ENCODE measurements around the gene DSE. TPM values are rescaled to one million over a fixed set of nuclear protein-coding genes. Genes with fewer than 3 reads are reported as not detected.
"Not testable (repeated sequence)": the region's sequence is repeated elsewhere in the genome, so short reads cannot be mapped to it uniquely, and the experiment has no call there.

The DSE gene
- total RNA-seq: 1 to 10 TPM; 6.7 to 7.8 TPM

DNA sequence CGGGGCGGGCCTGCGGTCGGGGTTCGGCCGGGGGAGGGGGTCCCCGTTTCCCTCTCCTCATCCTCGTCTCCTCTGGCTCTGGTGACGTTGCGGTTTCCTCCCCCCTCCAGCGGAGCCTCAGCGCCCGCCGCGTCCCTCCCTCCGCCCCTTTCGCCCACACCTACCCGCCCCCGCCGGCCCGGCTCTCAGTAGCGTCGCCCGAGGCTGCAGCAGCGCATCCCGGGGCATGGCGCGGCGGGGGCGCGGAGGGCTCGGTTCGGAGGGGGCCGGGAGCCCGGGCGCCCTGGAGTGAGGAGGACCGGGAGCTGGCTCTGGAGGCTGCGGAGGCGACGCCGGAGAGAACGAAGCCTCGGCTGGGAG is at the start of gene DSE:
DSE (plus strand) TSS at position 188 of the 360 bp plus-strand sequence. CDS start 28,304 bp downstream, outside the sequence.
- CTCF ChIA-PET: no interaction called here
- POLR2A ChIA-PET: interaction anchor here (1.2 to 2.1 kb wide), 2 partner anchors 22 to 202 kb away, joined by 4 to 11 read pairs; no protein-coding TSS in a partner anchor

DNA sequence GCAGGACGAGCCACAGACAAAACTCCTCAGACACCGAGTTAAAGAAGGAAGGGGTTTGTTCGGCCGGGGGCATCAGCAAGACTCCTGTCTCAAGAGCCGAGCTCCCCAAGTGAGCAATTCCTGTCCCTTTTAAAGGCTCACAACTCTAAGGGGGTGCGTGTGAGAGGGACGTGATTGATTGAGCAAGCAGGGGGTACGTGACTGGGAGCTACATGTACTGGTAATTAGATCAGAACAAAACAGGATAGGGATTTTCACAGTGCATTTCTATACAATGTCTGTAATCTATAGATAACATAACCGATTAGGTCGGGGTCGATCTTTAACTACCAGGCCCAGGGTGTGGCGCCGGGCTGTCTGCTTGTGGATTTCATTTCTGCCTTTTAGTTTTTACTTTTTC is 48.8 kb upstream of the DSE start:
- CTCF ChIA-PET, POLR2A ChIA-PET: not testable (repeated sequence)

DNA sequence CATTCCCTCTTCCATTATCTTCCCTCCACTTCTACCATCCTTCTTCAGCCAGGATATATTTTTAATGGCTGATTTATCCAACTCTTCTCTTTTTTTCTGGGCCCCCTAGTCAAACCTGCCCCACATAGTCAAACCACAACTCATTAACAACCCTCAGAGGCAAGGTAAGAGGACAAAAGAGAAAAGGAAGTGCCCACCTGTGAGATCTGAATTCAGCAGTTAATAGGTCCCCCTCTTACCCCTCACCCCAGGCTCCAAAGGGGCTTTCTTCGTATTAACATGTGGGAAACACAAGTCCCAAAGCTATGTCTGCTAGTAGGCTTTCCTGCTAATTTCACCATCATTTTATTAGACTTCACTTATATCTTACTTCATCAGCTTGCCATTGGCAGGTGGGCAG is 46.9 kb upstream of the DSE start:
- ChIA-PET CTCF (no interaction called here), POLR2A (no interaction called here)

DNA sequence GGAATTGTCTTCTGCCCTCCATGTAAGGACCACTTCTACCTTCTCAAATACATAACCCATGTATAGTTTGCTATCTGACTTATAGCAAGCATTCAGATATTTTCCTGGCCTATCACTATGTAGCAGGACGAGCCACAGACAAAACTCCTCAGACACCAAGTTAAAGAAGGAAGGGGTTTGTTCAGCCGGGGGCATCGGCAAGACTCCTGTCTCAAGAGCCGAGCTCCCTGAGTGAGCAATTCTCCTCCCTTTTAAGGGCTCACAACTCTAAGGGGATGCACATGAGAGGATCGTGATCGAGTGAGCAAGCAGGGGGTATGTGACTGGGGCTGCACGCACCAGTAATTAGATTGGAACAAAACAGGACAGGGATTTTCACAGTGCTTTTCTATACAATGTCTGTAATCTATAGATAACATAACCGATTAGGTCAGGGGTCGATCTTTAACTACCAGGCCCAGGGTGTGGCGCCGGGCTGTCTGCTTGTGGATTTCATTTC is 45.1 kb upstream of the DSE start:
- CTCF ChIA-PET, POLR2A ChIA-PET: not testable (repeated sequence)

DNA sequence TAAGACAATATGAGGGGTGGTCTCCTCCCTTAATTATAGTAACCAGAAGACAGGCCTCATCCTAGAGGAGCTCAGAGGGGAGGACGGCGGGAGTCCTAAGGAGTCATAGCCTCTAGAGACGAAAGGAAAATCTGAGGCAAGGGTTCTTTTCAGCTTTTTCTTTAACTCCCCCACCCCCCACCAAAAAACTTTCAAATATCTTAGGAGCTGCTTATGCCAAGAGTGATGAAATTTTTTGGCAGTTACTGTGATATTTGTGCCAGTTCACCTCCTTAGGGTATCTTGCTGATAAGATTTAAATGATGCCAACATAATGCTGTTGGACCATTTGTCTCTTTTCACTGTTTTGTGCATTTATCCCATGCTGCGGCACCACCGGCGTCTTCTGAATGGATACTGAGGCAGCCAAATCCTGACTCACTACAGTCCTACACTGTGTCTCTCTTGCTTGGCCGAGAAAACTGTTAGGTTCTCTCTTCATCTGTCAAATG is 44.5 kb upstream of the DSE start:
- CTCF ChIA-PET: no interaction called here
- POLR2A ChIA-PET: no interaction called here

DNA sequence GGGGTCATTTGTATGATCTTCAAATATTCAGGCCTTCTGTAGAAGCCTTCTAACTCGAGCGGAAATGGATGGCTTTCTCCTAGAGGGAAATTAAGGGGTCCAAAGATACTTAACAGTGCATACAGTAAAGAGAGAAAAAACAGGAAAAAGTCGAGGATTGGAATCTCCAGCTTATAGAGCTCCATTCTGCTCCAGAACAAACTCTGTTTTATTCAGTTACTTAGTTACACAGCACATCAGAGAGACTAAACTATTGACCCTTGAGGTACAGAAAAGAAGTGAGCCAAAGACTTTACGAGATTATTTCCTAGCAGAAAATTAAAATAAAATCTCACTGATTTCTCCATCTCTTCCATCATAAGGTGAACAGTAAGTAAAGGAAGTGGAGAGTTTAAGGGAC is 43.8 kb upstream of the DSE start:
- POLR2A ChIA-PET: no interaction called here
- CTCF ChIA-PET: no interaction called here

DNA sequence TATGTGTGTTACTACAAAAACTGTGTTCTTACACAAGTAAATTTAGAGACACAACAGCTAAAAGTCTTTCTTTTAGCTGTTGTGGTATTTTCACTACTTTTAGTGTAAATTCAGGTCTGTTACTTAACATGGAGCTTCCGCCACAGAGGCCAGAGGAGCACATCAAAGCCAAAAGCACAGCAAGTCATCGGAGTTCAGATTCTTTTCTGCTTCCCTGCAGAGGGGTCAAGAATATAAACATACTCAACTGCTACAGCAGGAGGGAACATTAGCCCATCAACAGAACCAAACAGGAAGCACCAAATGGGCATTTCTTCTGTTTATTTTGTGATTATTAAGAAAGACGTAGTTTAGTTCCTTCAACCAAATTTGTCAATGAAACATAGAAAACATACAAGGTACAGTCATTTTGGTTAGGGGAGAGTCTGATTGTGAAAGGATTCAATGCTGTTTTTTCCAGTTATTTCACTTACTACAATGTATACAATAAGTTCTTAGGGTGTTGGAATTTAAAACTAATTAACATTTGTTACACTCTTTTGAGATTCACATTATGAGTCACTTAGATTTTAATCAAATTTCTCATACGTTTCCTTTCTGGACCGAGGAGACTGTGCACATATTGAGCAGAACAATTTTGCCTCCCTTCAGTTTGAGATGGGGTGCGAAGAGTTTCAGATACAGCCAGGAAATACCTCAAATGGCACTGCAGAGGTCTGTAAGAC is 42.8 kb upstream of the DSE start:
- POLR2A ChIA-PET: no interaction called here
- CTCF ChIA-PET: no interaction called here

DNA sequence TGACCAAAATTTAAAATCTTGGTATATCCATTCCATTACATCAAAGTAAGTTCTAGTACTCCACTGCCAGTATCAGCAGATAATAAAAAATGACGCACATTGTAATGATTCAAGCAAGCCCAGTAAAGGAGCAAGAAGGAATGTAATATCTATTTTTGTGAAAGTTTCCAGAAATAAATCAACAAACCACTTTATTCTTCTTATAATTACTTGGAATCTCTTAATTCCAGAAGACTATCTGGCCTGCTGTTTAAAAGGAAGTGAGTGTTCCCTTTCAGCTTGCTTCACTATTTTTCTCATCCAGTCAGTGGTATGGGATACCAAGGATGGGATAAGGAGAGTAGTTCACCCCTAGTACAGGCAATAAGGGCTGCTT is 42.2 kb upstream of the DSE start:
- ChIA-PET CTCF (no interaction called here), POLR2A (no interaction called here)

DNA sequence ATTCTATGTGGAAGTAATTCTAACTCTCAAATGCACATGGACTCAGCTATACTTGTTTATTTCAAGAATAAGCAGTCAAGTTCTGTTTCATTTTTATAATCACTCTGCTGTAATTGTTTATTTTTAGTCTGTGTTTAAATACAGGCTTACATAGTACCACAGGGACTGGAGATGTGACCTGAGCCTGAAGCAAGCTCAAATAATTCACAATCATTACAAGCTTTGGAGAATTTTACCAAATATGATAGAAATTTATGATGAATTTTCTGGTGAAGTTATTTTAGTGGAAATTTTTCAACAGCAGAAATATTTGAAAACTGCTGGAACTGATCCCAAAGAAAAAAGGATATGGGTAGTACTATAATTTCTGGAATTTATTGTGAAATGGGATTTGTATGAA is 41.6 kb upstream of the DSE start:
- ChIA-PET POLR2A (no interaction called here), CTCF (no interaction called here)

DNA sequence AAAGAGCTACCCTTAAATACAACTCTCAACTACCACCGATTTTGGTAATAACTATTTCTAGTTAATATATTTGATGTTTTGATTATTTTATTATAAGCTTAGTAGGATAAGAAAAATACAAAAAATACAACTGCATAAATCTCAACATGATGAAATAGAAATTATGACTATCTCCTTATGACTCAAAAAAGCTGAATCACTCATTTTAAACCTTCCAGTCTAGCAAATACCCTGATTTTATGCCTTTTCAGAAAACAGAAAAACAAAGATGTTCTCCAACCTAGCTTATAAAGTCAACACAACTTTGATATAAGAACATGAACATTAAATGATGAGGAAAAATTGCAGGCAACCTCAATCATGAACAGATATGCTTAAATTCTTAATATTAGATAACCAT is 40.2 kb upstream of the DSE start:
- ChIA-PET POLR2A (no interaction called here), CTCF (no interaction called here)

DNA sequence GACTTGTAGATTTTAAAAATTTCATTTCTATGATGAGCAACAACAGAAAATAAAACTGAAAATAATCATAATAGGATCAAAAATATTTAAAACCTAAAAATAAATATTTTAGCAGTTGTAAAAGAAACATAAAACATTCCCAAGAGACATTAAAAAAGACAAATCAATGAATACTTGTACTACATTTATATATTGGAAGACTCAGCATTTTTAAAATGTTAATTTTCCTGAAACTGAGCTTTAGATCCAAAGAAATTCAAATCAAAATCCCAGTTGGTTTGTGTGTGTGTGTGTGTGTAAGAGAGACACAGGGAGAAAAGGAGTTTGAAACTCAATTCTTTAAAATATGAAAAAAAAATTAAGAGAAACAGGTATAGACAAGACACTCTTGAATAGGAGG is 38.7 kb upstream of the DSE start:
- CTCF ChIA-PET: no interaction called here
- POLR2A ChIA-PET: no interaction called here

DNA sequence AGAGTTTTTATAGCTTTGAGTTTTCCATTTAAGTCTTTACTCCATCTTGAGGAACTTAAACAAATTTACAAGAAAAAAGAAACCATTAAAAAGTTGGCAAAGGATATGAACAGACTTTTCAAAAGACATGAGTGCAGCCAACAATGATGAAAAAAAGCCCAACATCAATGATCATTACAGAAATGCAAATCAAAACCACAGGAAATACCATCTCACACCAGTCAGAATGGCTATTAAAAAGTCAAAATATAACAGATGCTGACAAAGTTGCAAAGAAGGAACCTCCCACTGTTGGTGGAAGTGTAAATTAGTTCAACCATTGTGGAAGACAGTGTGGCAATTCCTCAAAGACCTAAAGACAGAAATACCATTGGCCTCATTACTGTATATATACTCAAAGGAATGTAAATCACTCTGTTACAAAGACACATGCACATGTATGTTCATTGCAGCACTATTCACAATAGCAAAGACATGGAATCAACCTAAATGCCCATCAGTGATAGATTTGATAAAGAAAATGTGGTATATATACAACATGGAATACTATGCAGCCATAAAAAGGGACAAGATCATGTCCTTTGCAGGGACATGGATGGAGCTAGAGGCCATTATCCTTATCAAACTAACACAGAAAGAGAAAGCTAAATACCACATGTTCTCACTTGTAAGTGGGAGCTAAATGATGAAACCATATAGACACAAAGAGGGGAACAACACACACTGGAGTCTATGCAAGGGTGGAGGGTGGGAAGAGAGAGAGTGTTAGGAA is 35.9 kb upstream of the DSE start:
- POLR2A ChIA-PET, CTCF ChIA-PET: not testable (repeated sequence)

DNA sequence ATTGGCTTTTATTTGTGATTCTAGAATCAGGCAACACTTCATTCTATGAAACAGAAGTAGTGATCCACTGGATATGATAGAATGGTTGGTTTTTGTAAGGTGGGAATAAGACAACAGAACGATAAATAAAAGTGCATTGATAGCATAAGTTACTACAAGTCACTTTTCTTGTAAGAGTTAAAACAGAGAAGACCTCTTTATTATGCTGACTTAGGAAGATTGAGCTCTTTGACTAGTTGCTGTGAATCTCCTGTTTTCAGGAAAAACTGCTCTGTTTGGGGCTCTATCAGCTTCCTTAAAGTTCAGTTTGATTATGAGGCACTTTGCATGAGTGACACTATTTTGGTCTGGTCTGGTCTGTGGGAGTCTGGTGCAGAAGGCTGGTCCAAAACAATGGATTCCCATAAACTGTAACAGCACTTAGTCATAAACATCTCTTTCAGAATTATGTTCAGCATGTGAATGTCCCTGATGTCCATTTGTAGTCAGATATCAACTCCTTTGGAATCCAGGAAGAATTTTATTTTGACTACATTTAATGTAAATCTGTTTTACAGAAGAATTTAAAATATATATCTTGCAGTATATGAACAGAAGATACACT is 35.0 kb upstream of the DSE start:
- CTCF ChIA-PET: no interaction called here
- POLR2A ChIA-PET: no interaction called here

DNA sequence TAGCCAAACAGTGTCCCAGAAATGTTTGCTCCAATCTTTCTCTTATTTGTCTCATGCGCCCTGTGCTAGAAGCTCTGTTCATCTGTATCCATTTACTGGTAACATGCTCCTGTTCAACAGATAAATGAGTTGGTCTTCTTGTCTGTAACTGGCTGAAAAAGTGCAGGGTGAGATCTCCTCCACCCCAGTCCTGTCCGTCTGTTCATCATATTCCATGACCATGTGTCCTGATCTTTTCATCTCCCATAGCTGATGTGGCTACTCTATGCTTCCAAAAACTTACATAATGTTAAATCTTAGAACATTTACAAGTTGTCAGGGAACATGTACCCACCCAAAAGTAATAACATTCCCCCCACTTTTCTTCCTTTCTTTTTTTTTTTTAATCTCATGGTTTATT is 31.8 kb upstream of the DSE start:
- CTCF ChIA-PET: no interaction called here
- POLR2A ChIA-PET: no interaction called here

DNA sequence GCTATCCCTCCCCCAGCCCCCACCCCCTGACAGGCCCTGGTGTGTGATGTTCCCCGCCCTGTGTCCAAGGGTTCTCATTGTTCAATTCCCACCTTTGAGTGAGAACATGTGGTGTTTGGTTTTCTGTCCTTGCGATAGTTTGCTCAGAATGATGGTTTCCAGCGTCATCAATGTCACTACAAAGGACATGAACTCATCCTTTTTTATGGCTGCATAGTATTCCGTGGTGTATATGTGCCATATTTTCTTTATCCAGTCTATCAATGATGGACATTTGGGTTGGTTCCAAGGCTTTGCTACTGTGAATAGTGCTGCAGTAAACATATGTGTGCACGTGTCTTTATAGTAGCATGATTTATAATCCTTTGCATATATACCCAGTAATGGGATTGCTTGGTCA is 30.1 kb upstream of the DSE start:
- POLR2A ChIA-PET, CTCF ChIA-PET: not testable (repeated sequence)

DNA sequence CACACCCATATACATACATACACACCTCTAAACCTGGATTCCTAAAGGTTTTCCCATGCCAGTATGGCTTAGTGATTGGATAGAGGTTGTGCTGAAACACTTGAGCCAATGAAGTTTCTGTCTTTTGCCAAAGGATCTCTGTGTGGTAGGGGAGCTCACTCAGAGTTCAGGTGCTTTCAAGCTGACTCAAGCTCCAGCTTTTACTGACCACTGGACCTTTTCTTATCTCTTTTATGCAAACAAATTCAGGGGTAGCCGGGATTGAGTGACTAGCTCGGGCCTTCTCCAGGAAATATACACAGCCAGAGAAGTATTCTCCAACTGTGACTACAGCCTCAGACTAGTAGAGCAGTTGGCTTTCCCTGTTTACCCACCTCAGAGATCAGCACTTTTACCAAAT is 21.5 kb upstream of the DSE start:
- POLR2A ChIA-PET: no interaction called here

DNA sequence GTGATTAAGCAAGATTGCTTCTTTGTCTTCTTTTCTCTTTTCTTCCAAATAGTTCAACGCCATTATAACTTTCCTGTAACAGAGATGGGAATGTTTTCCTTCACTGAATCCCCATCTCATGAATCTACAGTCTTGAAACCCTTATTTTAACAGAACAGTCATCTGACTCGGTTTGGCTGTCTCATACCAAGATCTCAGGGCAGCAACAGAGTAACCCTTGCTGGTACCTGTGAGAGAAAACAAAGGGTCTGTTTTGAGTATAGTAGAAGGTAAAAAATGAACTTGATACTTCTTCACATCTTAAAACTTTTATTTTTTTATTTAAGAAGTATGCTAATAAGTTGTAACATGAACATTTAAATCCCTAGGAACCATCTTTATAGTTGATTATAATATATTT is 19.6 kb upstream of the DSE start:
- CTCF ChIA-PET: no interaction called here
- POLR2A ChIA-PET: no interaction called here

More for the DNA sequence above, 21.5 kb upstream of the DSE start:
- CTCF ChIA-PET: no interaction called here

DNA sequence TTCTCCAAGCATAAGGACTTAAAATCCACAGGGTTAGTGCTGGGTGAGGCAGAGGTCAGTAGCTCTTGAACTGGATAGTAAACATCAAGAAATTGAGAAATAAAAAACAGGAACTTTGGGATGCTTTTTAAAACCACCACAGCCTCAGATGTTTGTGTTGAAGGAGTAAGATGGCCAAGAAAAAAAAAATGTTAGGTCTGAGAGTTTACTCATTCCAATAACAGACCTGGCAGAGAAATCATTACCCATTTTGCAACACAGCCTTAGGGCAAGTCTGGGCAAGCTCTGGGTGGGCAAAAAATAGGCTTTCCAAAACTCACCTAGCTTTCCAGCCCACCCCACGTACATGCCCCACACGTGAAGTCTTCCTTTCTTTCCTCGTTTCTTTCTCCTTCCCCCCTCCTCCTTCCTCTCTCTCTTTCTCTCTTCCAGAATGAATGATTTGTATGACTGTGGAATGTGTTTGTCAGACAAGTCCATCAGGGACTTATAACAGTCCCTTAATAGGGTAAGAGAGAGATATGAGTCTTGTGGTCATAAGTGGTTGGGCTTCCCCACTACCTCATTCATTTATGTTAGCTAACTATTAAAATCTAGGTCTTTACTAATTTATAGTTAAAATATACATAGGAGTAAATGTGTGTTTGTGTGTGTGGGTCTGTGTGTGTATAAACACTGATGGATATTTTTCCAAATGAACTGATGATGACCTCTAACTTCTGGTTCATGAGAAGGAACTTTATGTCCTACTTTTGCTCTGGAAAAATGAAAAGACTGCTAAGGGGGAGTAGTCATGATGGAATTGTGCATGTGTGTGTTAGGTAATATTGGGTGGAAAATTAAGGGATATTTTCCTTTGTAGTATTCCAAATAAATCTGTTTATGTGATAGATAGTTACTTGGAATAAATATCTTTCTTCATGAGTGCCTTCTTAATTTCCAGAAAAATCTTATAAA is 18.0 kb upstream of the DSE start:
- CTCF ChIA-PET: no interaction called here
- POLR2A ChIA-PET: no interaction called here

DNA sequence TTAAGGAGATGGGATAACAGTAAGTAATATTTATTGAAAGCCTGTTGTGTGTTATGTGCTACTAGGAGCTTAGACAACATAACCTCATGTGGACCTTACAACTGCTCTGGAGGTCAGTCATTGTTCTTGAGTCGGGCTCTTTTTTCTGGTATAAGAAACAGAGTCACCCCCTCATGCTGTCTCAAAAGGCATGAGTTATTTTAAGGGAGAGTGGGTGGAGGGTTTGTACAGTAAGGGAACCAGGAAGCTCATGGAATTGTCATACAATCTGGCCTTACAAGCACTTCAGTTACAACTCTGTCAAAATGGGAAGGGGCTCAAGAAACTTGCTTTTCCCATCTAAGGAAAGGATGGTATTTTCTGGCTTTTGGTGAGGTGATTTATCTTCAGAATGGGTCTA is 16.5 kb upstream of the DSE start:
- POLR2A ChIA-PET: no interaction called here
- CTCF ChIA-PET: no interaction called here

DNA sequence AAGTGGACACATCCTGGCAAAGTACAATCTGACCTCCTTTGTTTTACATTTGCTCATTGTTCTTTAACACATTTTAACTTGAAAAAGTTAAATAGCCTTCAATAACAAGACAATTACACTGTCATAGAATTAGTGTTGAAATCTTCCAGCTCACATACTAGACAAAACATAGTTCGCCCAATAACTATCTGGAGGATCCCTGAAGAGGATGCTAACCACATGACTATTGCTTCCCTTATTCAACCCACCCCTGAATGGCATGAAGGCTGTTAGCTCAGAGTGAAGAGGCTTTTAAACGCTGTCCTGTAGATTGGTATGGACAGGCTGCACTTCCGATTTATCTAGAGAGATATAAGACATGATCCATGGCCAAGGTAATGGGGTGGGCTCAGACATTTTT is 15.0 kb upstream of the DSE start:
- POLR2A ChIA-PET: no interaction called here
- CTCF ChIA-PET: no interaction called here
